Type B pancreatic cell (in vitro differentiated cells): ENCODE data around the gene SBNO2. TPM values are rescaled to one million over a fixed set of nuclear protein-coding genes. Genes with fewer than 3 reads are reported as not detected.

Experiments
- DNase-seq: peaks from one replicate; pipeline ENCODE4 v3.0.0; 2021; ENCODE audit warnings: mixed read lengths; ENCODE audit not compliant: unreplicated experiment; ENCODE audit errors: extremely low spot score
- H3K27ac Mint-ChIP-seq: 2 replicates; pipeline ENCODE4 v1.8.0; 2021; ENCODE audit warnings: mild to moderate bottlenecking, mixed read lengths
- H3K27me3 Mint-ChIP-seq: 2 replicates; pipeline ENCODE4 v1.8.0; 2021; ENCODE audit warnings: mixed read lengths
- H3K36me3 Mint-ChIP-seq: 2 replicates; pipeline ENCODE4 v1.8.0; 2021; ENCODE audit warnings: mixed read lengths
- H3K4me1 Mint-ChIP-seq: one replicate; pipeline ENCODE4 v1.8.0; 2021; ENCODE audit warnings: mixed read lengths; ENCODE audit not compliant: unreplicated experiment
- H3K4me3 Mint-ChIP-seq: 2 replicates; pipeline ENCODE4 v1.8.0; 2021; ENCODE audit warnings: mild to moderate bottlenecking, mixed read lengths
- H3K9me3 Mint-ChIP-seq: 2 replicates; pipeline ENCODE4 v1.8.0; 2021; ENCODE audit warnings: mixed read lengths
- total RNA-seq: library from RNA; stranded (reverse); gene quantifications from 2 replicates; pipeline ENCODE4 v1.2.1, GENCODE V29; 2021; ENCODE audit warnings: low replicate concordance
- TF ChIP-seq, protein P1 (sequence below): fragments of 200-600 bp; sonication (generic); conservative IDR thresholded peaks from 2 replicates; pipeline ENCODE4 v1.5.0; 2021; ENCODE audit warnings: antibody characterized with exemption, mild to moderate bottlenecking

Gene SBNO2
- total RNA-seq, 1 donor from 2014 or later = 45.5 TPM

DNA sequence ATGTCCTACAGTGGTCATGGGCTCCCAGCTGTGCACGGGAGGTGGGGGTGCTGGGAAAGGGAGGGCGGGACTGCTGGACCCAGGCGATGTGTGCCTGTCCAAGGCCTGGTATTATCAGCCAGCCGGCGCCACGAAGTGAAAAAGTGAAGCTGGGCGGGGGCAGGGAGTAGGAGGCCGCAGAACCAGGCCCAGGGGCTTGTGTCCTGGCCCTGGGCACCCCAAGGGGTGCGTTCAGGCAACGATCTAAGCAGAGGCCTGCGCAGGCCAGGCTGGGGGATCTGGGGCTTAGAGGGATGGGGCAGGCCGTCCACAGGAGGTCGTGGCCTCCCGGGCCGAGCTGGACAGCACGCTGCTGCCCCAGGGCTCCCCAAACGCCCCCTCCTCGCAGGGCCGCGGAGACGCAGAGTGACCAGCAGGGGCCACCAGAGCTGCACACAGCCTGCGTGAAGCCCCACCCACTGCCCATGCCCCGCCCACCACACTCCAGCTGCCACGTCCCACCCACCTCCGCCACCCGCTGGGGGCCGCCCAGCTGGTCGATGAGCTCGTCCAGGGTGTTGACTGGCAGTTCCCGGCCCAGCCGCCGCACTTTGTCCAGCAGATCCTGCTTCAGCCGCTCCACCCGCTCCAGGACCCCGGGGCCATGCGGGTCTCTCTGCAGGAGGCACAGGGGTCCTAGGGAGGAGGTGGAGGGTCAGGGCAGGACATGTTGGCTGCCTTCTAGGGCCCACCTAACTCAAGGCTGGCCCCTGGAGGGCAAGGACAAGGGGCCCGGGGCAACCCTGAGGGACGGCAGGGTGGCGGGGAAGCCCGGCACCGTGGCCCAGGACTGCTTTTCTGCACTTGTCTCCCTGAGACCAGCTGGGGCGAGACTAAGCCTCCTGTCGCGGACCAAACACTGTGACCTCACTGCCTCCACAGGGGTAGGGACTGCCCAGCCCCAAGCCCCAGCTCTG is 60.8 kb downstream of the SBNO2 start:
- no peak overlapping the region for H3K4me3 Mint-ChIP-seq
- no peaks in the 10 kb centered on the region for H3K27me3 Mint-ChIP-seq
- no peaks in the 10 kb centered on the region for H3K9me3 Mint-ChIP-seq
- DNase-seq = peak; percentile 90
- TF ChIP-seq, protein P1, sequence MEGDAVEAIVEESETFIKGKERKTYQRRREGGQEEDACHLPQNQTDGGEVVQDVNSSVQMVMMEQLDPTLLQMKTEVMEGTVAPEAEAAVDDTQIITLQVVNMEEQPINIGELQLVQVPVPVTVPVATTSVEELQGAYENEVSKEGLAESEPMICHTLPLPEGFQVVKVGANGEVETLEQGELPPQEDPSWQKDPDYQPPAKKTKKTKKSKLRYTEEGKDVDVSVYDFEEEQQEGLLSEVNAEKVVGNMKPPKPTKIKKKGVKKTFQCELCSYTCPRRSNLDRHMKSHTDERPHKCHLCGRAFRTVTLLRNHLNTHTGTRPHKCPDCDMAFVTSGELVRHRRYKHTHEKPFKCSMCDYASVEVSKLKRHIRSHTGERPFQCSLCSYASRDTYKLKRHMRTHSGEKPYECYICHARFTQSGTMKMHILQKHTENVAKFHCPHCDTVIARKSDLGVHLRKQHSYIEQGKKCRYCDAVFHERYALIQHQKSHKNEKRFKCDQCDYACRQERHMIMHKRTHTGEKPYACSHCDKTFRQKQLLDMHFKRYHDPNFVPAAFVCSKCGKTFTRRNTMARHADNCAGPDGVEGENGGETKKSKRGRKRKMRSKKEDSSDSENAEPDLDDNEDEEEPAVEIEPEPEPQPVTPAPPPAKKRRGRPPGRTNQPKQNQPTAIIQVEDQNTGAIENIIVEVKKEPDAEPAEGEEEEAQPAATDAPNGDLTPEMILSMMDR = peak; percentile 90
- no peaks in the 10 kb centered on the region for H3K36me3 Mint-ChIP-seq
- no peaks in the 10 kb centered on the region for H3K4me1 Mint-ChIP-seq
- no peak overlapping the region for H3K27ac Mint-ChIP-seq

DNA sequence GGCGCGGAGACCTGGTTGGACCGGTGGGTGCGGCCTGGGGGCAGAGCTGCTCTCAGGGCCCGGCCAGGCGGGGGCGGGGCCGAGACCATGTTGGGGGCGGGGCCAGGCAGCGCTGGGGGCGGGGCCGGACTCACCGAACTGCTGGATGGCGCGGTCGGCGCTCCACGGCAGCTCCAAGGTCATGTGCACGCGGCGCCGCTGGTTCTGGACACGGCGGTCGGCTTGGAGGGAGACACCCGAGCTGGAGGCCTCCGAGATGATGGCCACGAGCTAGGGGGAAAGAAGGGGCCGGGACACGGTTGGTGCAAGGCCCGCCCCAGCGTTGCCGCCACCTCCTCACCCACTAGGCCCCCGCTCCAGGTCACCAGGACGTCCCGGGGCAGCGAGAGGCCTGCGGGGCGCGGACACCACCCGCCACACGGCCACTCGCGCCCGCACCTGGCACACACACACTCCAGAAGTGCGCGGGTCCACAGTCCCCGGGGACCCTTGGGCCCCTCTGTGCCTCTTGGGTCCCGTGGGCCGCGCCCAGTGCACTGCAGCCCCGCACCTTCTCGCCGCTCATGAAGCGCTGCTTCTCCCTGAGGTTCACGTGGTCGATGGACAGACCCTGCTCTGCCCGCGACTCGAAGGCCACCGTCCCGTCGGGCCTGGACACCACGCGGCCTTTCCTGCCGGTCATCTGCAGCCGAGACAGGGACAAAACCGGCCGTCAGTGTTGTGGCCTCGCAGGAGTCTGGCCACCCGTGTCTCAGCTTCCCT is 61.6 kb downstream of the SBNO2 start:
- no peak overlapping the region for H3K4me3 Mint-ChIP-seq
- no peaks in the 10 kb centered on the region for H3K27me3 Mint-ChIP-seq

DNA sequence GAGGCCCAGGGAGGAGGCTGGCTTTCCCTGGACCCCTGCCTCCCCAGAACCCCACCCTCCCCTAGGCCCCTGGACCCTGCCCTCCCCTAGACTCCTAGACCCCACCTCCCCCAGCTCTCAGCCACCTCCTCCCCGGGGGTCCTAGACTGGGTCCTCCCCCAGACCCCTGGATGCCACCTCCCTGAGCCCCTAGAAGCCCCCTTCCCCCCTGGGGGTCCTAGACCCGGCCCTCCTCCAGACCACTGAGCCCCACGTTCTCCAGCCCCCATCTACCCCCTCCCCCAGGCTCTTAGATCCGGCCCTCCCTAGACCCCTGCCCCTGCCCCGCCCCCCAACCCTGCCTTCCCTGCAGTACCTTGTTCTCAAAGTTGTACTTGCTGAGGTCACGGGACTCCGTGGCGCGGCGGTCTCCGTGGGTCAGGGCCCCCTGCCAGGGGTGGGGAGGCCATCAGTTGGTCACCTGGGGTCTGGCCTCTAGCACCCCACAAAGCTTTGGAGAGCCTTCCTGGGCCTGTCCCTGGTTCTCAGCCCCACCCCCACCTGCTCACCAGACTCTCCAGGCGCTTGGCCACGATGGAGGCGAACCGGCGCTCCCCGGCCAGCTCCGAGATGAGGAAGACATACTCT is 62.3 kb downstream of the SBNO2 start:
- Mint-ChIP-seq H3K4me3 (no peak overlapping the region), H3K27me3 (no peaks in the 10 kb centered on the region), H3K36me3 (no peaks in the 10 kb centered on the region), H3K9me3 (no peaks in the 10 kb centered on the region), H3K4me1 (no peaks in the 10 kb centered on the region), H3K27ac (no peak overlapping the region)
- TF ChIP-seq, protein P1 = no peak
- DNase-seq = no peak

More for the DNA sequence above, 61.6 kb downstream of the SBNO2 start:
- TF ChIP-seq, protein P1 = no peak
- no peaks in the 10 kb centered on the region for H3K36me3 Mint-ChIP-seq
- no peaks in the 10 kb centered on the region for H3K4me1 Mint-ChIP-seq
- no peak for DNase-seq
- no peak overlapping the region for H3K27ac Mint-ChIP-seq
- H3K9me3 Mint-ChIP-seq = no peaks in the 10 kb centered on the region

GRCh38 chr19:1110809-1111640 is 63.0 kb downstream of the SBNO2 start:
- Mint-ChIP-seq H3K4me1 (no peaks in the 10 kb centered on the region), H3K27ac (no peak overlapping the region), H3K4me3 (no peak overlapping the region), H3K9me3 (no peaks in the 10 kb centered on the region), H3K36me3 (no peaks in the 10 kb centered on the region), H3K27me3 (no peaks in the 10 kb centered on the region)
- TF ChIP-seq, protein P1 = no peak
- DNase-seq = no peak
